Measurements from ENCODE around the gene NXPH2. TPM values are rescaled to one million over a fixed set of nuclear protein-coding genes. Genes with fewer than 3 reads are reported as not detected.

The NXPH2 gene
- total and polyA plus RNA-seq, 9 of the 15 experiments (the other 6 are each of a cell fraction or from before 2014, with no cell fraction given), result not detected

DNA sequence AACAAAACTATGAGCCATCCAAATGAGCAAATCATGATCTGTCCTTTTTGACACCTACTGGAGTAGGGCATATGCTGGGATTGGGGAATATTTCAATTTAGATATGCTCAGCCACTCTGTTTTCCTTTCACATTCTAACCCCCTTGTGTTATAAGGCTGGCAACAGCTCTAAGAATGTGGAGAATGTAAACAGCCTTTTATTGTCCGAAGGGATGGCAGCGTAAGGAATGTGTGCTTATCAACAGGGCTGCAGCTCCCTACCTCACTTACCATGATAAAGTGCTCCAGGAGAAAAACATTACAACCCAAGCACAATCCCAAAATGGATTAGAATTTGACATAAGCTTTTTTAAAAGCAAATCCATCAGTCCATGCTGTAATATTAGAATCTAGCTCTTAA lies 2.2 kb downstream of the NXPH2 start:
- Histone ChIP-seq H3K4me2 (ENCODE audit: insufficient read depth, low read length) (no peak overlapping the region), H3K27ac (ENCODE audit: extremely low read depth, low read depth, low read length) (no peak overlapping the region), H3K36me3 (ENCODE audit: control insufficient read depth, insufficient read depth, low read length) (no peaks in the 10 kb centered on the region), H3K4me3 (no peak overlapping the region), H4K20me1 (replicated peaks; ENCODE audit: control insufficient read depth, insufficient read depth, low read length) (no peaks in the 10 kb centered on the region), H3K9me3 (replicated peaks; ENCODE audit: control insufficient read depth, insufficient read depth, low read depth, low read length) (no peaks in the 10 kb centered on the region), H2AFZ (ENCODE audit: low read depth, low read length) (no peak overlapping the region), H3K9ac (ENCODE audit: insufficient read depth in 1 of 2, low read depth in 2 of 2, low read length in 2 of 2) (no peak overlapping the region), H3K79me2 (ENCODE audit: control insufficient read depth, insufficient read depth, low read length) (no peaks in the 10 kb centered on the region), H3K9me1 (ENCODE audit: control insufficient read depth, insufficient read depth, low read length) (no peaks in the 10 kb centered on the region), H3K4me1 (replicated peaks in 1 of 2; ENCODE audit: control insufficient read depth in 2 of 2, insufficient read depth in 2 of 2, low read length in 2 of 2) (no peaks in the 10 kb centered on the region), H3K27me3 (ENCODE audit: control insufficient read depth in 2 of 2, insufficient read depth in 2 of 2, low read length in 2 of 2) (peaks cover 5 to 28% of the 10 kb centered on the region in 2 experiments; a peak in 3 of 5 replicates)
- CTCF ChIA-PET (ENCODE audit: low intra/inter-chr PET ratio), result no interaction called here
- intact Hi-C loops (cut with micrococcal nuclease), result no loop called here
- in situ Hi-C loops (cut with MboI), result no loop called here
- TF ChIP-seq CBX1 (IDR thresholded peaks at IDR 0.05; ENCODE audit: low read depth) (no peak), GTF2E2 (tag; IDR thresholded peaks at IDR 0.05) (no peak), BRF1 (IDR thresholded peaks at IDR 0.05; ENCODE audit: borderline replicate concordance, extremely low read depth, insufficient read length) (no peak), HBP1 (CRISPR knock-in tag; IDR thresholded peaks at IDR 0.05) (no peak), YBX1 (IDR thresholded peaks at IDR 0.05) (no peak), WHSC1 (IDR thresholded peaks at IDR 0.05; ENCODE audit: low read length) (no peak), MTA1 (IDR thresholded peaks at IDR 0.05; ENCODE audit: borderline replicate concordance) (no peak), ZNF140 (CRISPR knock-in tag; IDR thresholded peaks at IDR 0.05) (no peak), MYNN (IDR thresholded peaks at IDR 0.05) (no peak), MYNN (CRISPR knock-in tag; IDR thresholded peaks at IDR 0.05) (no peak), TCF7L2 (IDR thresholded peaks at IDR 0.05; ENCODE audit: low read depth, low read length) (no peak), AFF1 (IDR thresholded peaks at IDR 0.05; ENCODE audit: low read depth in 1 of 2, partially characterized antibody in 2 of 2) (no peak)
- TF ChIP-seq, protein P1, sequence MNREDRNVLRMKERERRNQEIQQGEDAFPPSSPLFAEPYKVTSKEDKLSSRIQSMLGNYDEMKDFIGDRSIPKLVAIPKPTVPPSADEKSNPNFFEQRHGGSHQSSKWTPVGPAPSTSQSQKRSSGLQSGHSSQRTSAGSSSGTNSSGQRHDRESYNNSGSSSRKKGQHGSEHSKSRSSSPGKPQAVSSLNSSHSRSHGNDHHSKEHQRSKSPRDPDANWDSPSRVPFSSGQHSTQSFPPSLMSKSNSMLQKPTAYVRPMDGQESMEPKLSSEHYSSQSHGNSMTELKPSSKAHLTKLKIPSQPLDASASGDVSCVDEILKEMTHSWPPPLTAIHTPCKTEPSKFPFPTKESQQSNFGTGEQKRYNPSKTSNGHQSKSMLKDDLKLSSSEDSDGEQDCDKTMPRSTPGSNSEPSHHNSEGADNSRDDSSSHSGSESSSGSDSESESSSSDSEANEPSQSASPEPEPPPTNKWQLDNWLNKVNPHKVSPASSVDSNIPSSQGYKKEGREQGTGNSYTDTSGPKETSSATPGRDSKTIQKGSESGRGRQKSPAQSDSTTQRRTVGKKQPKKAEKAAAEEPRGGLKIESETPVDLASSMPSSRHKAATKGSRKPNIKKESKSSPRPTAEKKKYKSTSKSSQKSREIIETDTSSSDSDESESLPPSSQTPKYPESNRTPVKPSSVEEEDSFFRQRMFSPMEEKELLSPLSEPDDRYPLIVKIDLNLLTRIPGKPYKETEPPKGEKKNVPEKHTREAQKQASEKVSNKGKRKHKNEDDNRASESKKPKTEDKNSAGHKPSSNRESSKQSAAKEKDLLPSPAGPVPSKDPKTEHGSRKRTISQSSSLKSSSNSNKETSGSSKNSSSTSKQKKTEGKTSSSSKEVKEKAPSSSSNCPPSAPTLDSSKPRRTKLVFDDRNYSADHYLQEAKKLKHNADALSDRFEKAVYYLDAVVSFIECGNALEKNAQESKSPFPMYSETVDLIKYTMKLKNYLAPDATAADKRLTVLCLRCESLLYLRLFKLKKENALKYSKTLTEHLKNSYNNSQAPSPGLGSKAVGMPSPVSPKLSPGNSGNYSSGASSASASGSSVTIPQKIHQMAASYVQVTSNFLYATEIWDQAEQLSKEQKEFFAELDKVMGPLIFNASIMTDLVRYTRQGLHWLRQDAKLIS (CRISPR knock-in tag; IDR thresholded peaks at IDR 0.05), result no peak
- no peak for ATAC-seq
- BruUV-seq (replicated peaks), result no TSS peak
- FAIRE-seq, result no peak
- no peak for DNase-seq (ENCODE audit: extremely low read depth in 1 of 4, low spot score in 3 of 4)
- POLR2A ChIA-PET, result no interaction called here
- 3% methylated on average over 2 of the region's 2 CpGs for WGBS (ENCODE audit: insufficient coverage, low coverage, missing lambda C conversion rate)
